Cardiac muscle cell (in vitro differentiated cells and primary cell): Measurements from ENCODE around the gene EDA. TPM values are rescaled to one million over a fixed set of nuclear protein-coding genes. Genes with fewer than 3 reads are reported as not detected.

Source experiments
- DNase-seq, 2 donors: peaks; one replicate each; pipeline versions ENCODE4 v3.0.0 to v3.0.0-alpha.2; 2010 to 2017; ENCODE audit warnings: low read depth in 1 of 2, low spot score in 1 of 2
- H3K27ac ChIP-seq: fragments of 200-600 bp; sonication (generic); 2 replicates; pipeline ENCODE4 v1.5.1; 2016
- H3K27me3 ChIP-seq: fragments of 200-600 bp; sonication (generic); 2 replicates; pipeline ENCODE4 v1.6.0; 2016; ENCODE audit warnings: control low read depth
- H3K36me3 ChIP-seq: fragments of 200-600 bp; sonication (generic); 2 replicates; pipeline ENCODE4 v1.5.1; 2016; ENCODE audit warnings: control low read depth
- H3K4me1 ChIP-seq: fragments of 200-600 bp; sonication (generic); 2 replicates; pipeline ENCODE4 v1.8.1; 2017; ENCODE audit warnings: low read depth, mild to moderate bottlenecking, mixed run types
- H3K4me3 ChIP-seq: fragments of 200-600 bp; sonication (generic); 2 replicates; pipeline ENCODE4 v1.5.1; 2016; ENCODE audit warnings: mild to moderate bottlenecking
- H3K9me3 ChIP-seq: fragments of 200-600 bp; sonication (generic); 2 replicates; pipeline ENCODE4 v1.5.1; 2017; ENCODE audit warnings: low read depth, mild to moderate bottlenecking, control low read depth
- polyA plus RNA-seq: library from polyadenylated mRNA; unstranded; fragments of >200 nt; fragmentation: Nextera tagmentation; extraction: Ambion mirVana; gene quantifications from 2 replicates; pipeline ENCODE4 v1.2.1, GENCODE V29; 2016
- total RNA-seq: library from RNA; depleted of rRNA; stranded (reverse); fragments of >200 nt; gene quantifications from 2 replicates; pipeline ENCODE4 v1.2.3, GENCODE V29; 2016
- TF ChIP-seq, protein P1 (sequence below): IDR thresholded peaks from 2 replicates; pipeline ENCODE4 v1.5.1; 2012; ENCODE audit warnings: low read depth, mild to moderate bottlenecking, low read length

EDA gene
- total and polyA plus RNA-seq, 2 experiments from 2014 or later: 0.56 to 2.7 TPM

- peak overlapping the region; percentile 82 for H3K27ac ChIP-seq
- no peaks in the 10 kb centered on the region for H3K27me3 ChIP-seq
- H3K4me1 ChIP-seq: peaks cover 9% of the 10 kb centered on the region
- no peak overlapping the region for H3K4me3 ChIP-seq
- TF ChIP-seq, protein P1, sequence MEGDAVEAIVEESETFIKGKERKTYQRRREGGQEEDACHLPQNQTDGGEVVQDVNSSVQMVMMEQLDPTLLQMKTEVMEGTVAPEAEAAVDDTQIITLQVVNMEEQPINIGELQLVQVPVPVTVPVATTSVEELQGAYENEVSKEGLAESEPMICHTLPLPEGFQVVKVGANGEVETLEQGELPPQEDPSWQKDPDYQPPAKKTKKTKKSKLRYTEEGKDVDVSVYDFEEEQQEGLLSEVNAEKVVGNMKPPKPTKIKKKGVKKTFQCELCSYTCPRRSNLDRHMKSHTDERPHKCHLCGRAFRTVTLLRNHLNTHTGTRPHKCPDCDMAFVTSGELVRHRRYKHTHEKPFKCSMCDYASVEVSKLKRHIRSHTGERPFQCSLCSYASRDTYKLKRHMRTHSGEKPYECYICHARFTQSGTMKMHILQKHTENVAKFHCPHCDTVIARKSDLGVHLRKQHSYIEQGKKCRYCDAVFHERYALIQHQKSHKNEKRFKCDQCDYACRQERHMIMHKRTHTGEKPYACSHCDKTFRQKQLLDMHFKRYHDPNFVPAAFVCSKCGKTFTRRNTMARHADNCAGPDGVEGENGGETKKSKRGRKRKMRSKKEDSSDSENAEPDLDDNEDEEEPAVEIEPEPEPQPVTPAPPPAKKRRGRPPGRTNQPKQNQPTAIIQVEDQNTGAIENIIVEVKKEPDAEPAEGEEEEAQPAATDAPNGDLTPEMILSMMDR: no peak
- DNase-seq: peak; percentile 22 to 59
- H3K36me3 ChIP-seq: no peaks in the 10 kb centered on the region
- no peaks in the 10 kb centered on the region for H3K9me3 ChIP-seq
Observed at GRCh38 chrX:70001708-70002341, 385.9 kb downstream of the EDA start.

- Histone ChIP-seq H3K27ac (no peak overlapping the region), H3K4me1 (no peaks in the 10 kb centered on the region), H3K36me3 (no peaks in the 10 kb centered on the region), H3K27me3 (no peaks in the 10 kb centered on the region), H3K9me3 (no peaks in the 10 kb centered on the region), H3K4me3 (no peak overlapping the region)
- peak in 1 of 2 donors; percentile 47 for DNase-seq
- TF ChIP-seq, protein P1: no peak
Observed at GRCh38 chrX:70007946-70008345, 392.0 kb downstream of the EDA start.

- Histone ChIP-seq H3K4me1 (no peaks in the 10 kb centered on the region), H3K27me3 (no peaks in the 10 kb centered on the region), H3K27ac (no peak overlapping the region), H3K4me3 (no peak overlapping the region), H3K9me3 (no peaks in the 10 kb centered on the region), H3K36me3 (no peaks in the 10 kb centered on the region)
- DNase-seq: no peak
- TF ChIP-seq, protein P1: no peak
Observed at GRCh38 chrX:70009049-70009448, 393.1 kb downstream of the EDA start.

DNA sequence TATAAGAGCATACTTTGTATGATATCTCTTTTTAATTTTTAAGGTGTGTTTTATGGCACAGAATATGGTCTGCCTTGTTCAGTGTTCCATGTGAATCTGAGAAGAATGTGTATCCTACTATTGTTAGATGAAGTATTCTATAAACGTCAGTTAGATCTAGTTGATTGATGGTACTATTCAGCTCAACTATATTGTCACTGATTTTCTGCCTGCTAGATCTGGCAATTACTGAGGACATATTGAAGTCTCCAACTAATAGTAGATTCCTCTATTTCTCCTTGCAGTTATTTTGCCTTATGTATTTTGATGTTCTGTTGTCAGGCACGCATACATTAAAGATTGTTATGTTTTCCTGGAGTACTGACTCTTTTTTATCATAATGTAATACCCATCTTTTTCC, 394.1 kb downstream of the EDA start:
- Histone ChIP-seq H3K36me3 (no peaks in the 10 kb centered on the region), H3K4me3 (no peak overlapping the region), H3K9me3 (no peaks in the 10 kb centered on the region), H3K4me1 (no peaks in the 10 kb centered on the region), H3K27me3 (no peaks in the 10 kb centered on the region), H3K27ac (no peak overlapping the region)
- TF ChIP-seq, protein P1: no peak
- no peak for DNase-seq

GRCh38 chrX:70012756-70013155, 396.8 kb downstream of the EDA start:
- Histone ChIP-seq H3K27ac (no peak overlapping the region), H3K9me3 (no peaks in the 10 kb centered on the region), H3K4me3 (no peak overlapping the region), H3K4me1 (no peaks in the 10 kb centered on the region), H3K27me3 (no peaks in the 10 kb centered on the region), H3K36me3 (no peaks in the 10 kb centered on the region)
- no peak for DNase-seq
- TF ChIP-seq, protein P1: no peak
